Nephron progenitor cell (in vitro differentiated cells): ENCODE results near the gene TMOD2.

Experiments used
- DNase-seq: peaks from one replicate; pipeline ENCODE4 v3.0.0; 2021
- H3K27ac Mint-ChIP-seq: 2 replicates; pipeline ENCODE4 v1.8.0; 2021; ENCODE audit warnings: mild to moderate bottlenecking, moderate library complexity, mixed read lengths
- H3K27me3 Mint-ChIP-seq: 2 replicates; pipeline ENCODE4 v1.8.0; 2021; ENCODE audit warnings: mild to moderate bottlenecking, low read depth, mixed read lengths; ENCODE audit not compliant: poor library complexity
- H3K36me3 Mint-ChIP-seq: 2 replicates; pipeline ENCODE4 v1.8.0; 2021; ENCODE audit warnings: low read depth, mixed read lengths
- H3K4me1 Mint-ChIP-seq: 2 replicates; pipeline ENCODE4 v1.8.0; 2021; ENCODE audit warnings: mixed read lengths
- H3K4me3 Mint-ChIP-seq: 2 replicates; pipeline ENCODE4 v1.8.0; 2021; ENCODE audit warnings: mild to moderate bottlenecking, moderate library complexity, mixed read lengths
- H3K9me3 Mint-ChIP-seq: 2 replicates; pipeline ENCODE4 v1.8.0; 2021; ENCODE audit warnings: mild to moderate bottlenecking, moderate library complexity, mixed read lengths
- CTCF ChIP-seq: fragments of 200-600 bp; sonication (generic); IDR thresholded peaks from 2 replicates; pipeline ENCODE4 v1.5.0; 2021; ENCODE audit warnings: antibody characterized with exemption

Gene TMOD2

GRCh38 chr15:51731549-51732267 lies 19.7 kb upstream of the TMOD2 start:
- TF ChIP-seq CTCF: no peak
- Mint-ChIP-seq H3K36me3 (no peaks in the 10 kb centered on the region), H3K27me3 (peaks cover 28% of the 10 kb centered on the region), H3K4me1 (peaks cover 8% of the 10 kb centered on the region), H3K27ac (peak overlapping the region; percentile 76), H3K9me3 (no peaks in the 10 kb centered on the region), H3K4me3 (no peak overlapping the region)
- no peak for DNase-seq

- no peak overlapping the region for H3K27ac Mint-ChIP-seq
- H3K4me1 Mint-ChIP-seq: peaks cover 8% of the 10 kb centered on the region
- no peaks in the 10 kb centered on the region for H3K36me3 Mint-ChIP-seq
- no peak overlapping the region for H3K4me3 Mint-ChIP-seq
- no peak for TF ChIP-seq CTCF
- peaks cover 31% of the 10 kb centered on the region for H3K27me3 Mint-ChIP-seq
- no peak for DNase-seq
- H3K9me3 Mint-ChIP-seq: no peaks in the 10 kb centered on the region
Measured at GRCh38 chr15:51732646-51733045, 18.8 kb upstream of the TMOD2 start.

GRCh38 chr15:51735228-51736010 lies 16.0 kb upstream of the TMOD2 start:
- no peaks in the 10 kb centered on the region for H3K9me3 Mint-ChIP-seq
- H3K4me1 Mint-ChIP-seq: peaks cover 15% of the 10 kb centered on the region
- TF ChIP-seq CTCF: no peak
- H3K36me3 Mint-ChIP-seq: no peaks in the 10 kb centered on the region
- H3K27ac Mint-ChIP-seq: no peak overlapping the region
- no peak overlapping the region for H3K4me3 Mint-ChIP-seq
- DNase-seq: no peak
- peaks cover 58% of the 10 kb centered on the region for H3K27me3 Mint-ChIP-seq

- peaks cover 15% of the 10 kb centered on the region for H3K4me1 Mint-ChIP-seq
- no peak for TF ChIP-seq CTCF
- H3K27me3 Mint-ChIP-seq: peaks cover 62% of the 10 kb centered on the region
- no peaks in the 10 kb centered on the region for H3K9me3 Mint-ChIP-seq
- peak overlapping the region; percentile 75 for H3K4me3 Mint-ChIP-seq
- no peaks in the 10 kb centered on the region for H3K36me3 Mint-ChIP-seq
- H3K27ac Mint-ChIP-seq: no peak overlapping the region
- DNase-seq: no peak
Measured at GRCh38 chr15:51736069-51736468, 15.3 kb upstream of the TMOD2 start.

- H3K27me3 Mint-ChIP-seq: peaks cover 65% of the 10 kb centered on the region
- peaks cover 8% of the 10 kb centered on the region for H3K4me1 Mint-ChIP-seq
- H3K36me3 Mint-ChIP-seq: no peaks in the 10 kb centered on the region
- no peaks in the 10 kb centered on the region for H3K9me3 Mint-ChIP-seq
- no peak overlapping the region for H3K27ac Mint-ChIP-seq
- no peak for TF ChIP-seq CTCF
- peak overlapping the region; percentile 75 for H3K4me3 Mint-ChIP-seq
- DNase-seq: no peak
Measured at GRCh38 chr15:51736751-51737521, 14.5 kb upstream of the TMOD2 start.
